ENCODE results near the gene PSENEN. TPM values are rescaled to one million over a fixed set of nuclear protein-coding genes. Genes with fewer than 3 reads are reported as not detected.
A peak's percentile ranks its signal among the peaks of the same experiment; 100 is the strongest.

The PSENEN gene
- total and polyA plus RNA-seq, 9 of the 15 experiments (the other 6 are each of a cell fraction or from before 2014, with no cell fraction given): 34.5 to 299 (median 61.1) TPM

- Histone ChIP-seq H3K9me1 (ENCODE audit: control insufficient read depth, insufficient read depth, low read length) (no peaks in the 10 kb centered on the region), H4K20me1 (replicated peaks; ENCODE audit: control insufficient read depth, insufficient read depth, low read length) (no peaks in the 10 kb centered on the region), H3K27ac (ENCODE audit: extremely low read depth, low read depth, low read length) (no peak overlapping the region), H3K4me2 (ENCODE audit: insufficient read depth, low read length) (no peak overlapping the region), H3K27me3 (ENCODE audit: control insufficient read depth in 2 of 2, insufficient read depth in 2 of 2, low read length in 2 of 2) (no peaks in the 10 kb centered on the region), H3K36me3 (ENCODE audit: control insufficient read depth, insufficient read depth, low read length) (peaks cover 44% of the 10 kb centered on the region; the same call in 1 of the 3 replicates), H2AFZ (ENCODE audit: low read depth, low read length) (no peak overlapping the region), H3K79me2 (ENCODE audit: control insufficient read depth, insufficient read depth, low read length) (no peaks in the 10 kb centered on the region), H3K4me3 (no peak overlapping the region), H3K9me3 (replicated peaks; ENCODE audit: control insufficient read depth, insufficient read depth, low read depth, low read length) (no peaks in the 10 kb centered on the region), H3K4me1 (replicated peaks in 1 of 2; ENCODE audit: control insufficient read depth in 2 of 2, insufficient read depth in 2 of 2, low read length in 2 of 2) (peaks cover 0 to 19% of the 10 kb centered on the region in 2 experiments; a peak in 2 of 5 replicates), H3K9ac (ENCODE audit: insufficient read depth in 1 of 2, low read depth in 2 of 2, low read length in 2 of 2) (peak overlapping the region in 1 of 2 experiments; percentile 26; a peak in 1 of 4 replicates)
- FAIRE-seq (no peak), DNase-seq (ENCODE audit: extremely low read depth in 1 of 4, low spot score in 3 of 4) (no peak), ATAC-seq (peak; percentile 38)
- ChIA-PET CTCF (ENCODE audit: low intra/inter-chr PET ratio) (no interaction called here), POLR2A (interaction anchor here (0.7 to 1.2 kb wide), 2 partner anchors 22 to 213 kb away, joined by 3 read pairs; no protein-coding TSS in a partner anchor)
- TF ChIP-seq SMAD4 (CRISPR knock-in tag; conservative IDR thresholded peaks at IDR 0.05) (no peak), PHB2 (IDR thresholded peaks at IDR 0.05; ENCODE audit: low read depth) (no peak), STAG1 (CRISPR knock-in tag; IDR thresholded peaks at IDR 0.05; ENCODE audit: borderline replicate concordance) (no peak), TEAD4 (IDR thresholded peaks at IDR 0.05; ENCODE audit: low read length) (no peak), TEAD4 (CRISPR knock-in tag; IDR thresholded peaks at IDR 0.05; ENCODE audit: borderline replicate concordance) (no peak), ZNF212 (CRISPR knock-in tag; IDR thresholded peaks at IDR 0.05) (no peak), ZNF561 (CRISPR knock-in tag; conservative IDR thresholded peaks at IDR 0.05) (no peak), TAF9B (IDR thresholded peaks at IDR 0.05; ENCODE audit: partially characterized antibody) (no peak), NUFIP1 (IDR thresholded peaks at IDR 0.05; ENCODE audit: partially characterized antibody) (no peak), OTX1 (CRISPR knock-in tag; IDR thresholded peaks at IDR 0.05) (no peak), ZNF143 (CRISPR knock-in tag; IDR thresholded peaks at IDR 0.05) (no peak), NR0B1 (IDR thresholded peaks at IDR 0.05; ENCODE audit: partially characterized antibody) (no peak), ID3 (CRISPR knock-in tag; IDR thresholded peaks at IDR 0.05) (no peak), ID3 (tag; IDR thresholded peaks at IDR 0.05) (no peak), MCM7 (IDR thresholded peaks at IDR 0.05) (no peak)
- intact Hi-C loops (cut with micrococcal nuclease): no loop called here
- 76% methylated on average over 5 of the region's 11 CpGs for WGBS (ENCODE audit: insufficient coverage, low coverage, missing lambda C conversion rate)
- in situ Hi-C loops (cut with MboI): no loop called here
- BruUV-seq (replicated peaks): no TSS peak
Observed at GRCh38 chr19:35766571-35767104, 21.2 kb downstream of the PSENEN start.
